HL-60 (cell line): ENCODE measurements around the gene GLIPR1L2.

Experiments
- CTCF ChIP-seq: IDR thresholded peaks from one replicate; pipeline ENCODE4 v1.5.1; 2011; ENCODE audit warnings: low read length, control low read depth, inconsistent platforms; ENCODE audit not compliant: insufficient read depth
- GABPA ChIP-seq: IDR thresholded peaks from 2 replicates; pipeline ENCODE4 v1.6.1; 2012; ENCODE audit warnings: low read depth
- POLR2AphosphoS5 ChIP-seq: IDR thresholded peaks from 2 replicates; pipeline ENCODE4 v1.6.1; 2012; ENCODE audit warnings: low read depth
- REST ChIP-seq: IDR thresholded peaks from 2 replicates; pipeline ENCODE4 v1.6.1; 2012; ENCODE audit warnings: low read depth; ENCODE audit not compliant: insufficient replicate concordance

GRCh38 chr12:75457191-75457590, 66.3 kb downstream of the GLIPR1L2 start:
- TF ChIP-seq CTCF (no peak), GABPA (no peak), REST (no peak), POLR2AphosphoS5 (no peak)
